IMR-90 (cell line): Measurements from ENCODE around the gene CDCA7. TPM values are rescaled to one million over a fixed set of nuclear protein-coding genes. Genes with fewer than 3 reads are reported as not detected.

Source experiments
- ATAC-seq: fragments of 200-7000 bp; cut with Tn5 transposase; 2 replicates; pipeline ENCODE4 v1.9.1; 2020; ENCODE audit warnings: low read depth, mild to moderate bottlenecking, moderate library complexity
- BruUV-seq: library from RNA; stranded (reverse); fragments of 400-500 nt; replicated peaks from 2 replicates; lab custom pipeline; 2021; lab: Mats Ljungman, UMichigan
- CTCF ChIA-PET: fragments of 300-600 bp; formaldehyde crosslinking; extraction: SDS; loops from one replicate; lab custom pipeline; 2021; ENCODE audit warnings: antibody characterized with exemption; lab: Yijun Ruan, JAX
- POLR2A ChIA-PET: fragments of 300-600 bp; sonication (Branson Sonifier 250); formaldehyde crosslinking; loops from one replicate; lab custom pipeline; 2022; ENCODE audit warnings: antibody characterized with exemption; ENCODE audit not compliant: unreplicated experiment; lab: Charles Lee
- DNase-seq: peaks from one replicate; pipeline ENCODE4 v3.0.0; 2013
- H2AFZ ChIP-seq: replicated peaks from 2 replicates; pipeline ENCODE3; 2013; ENCODE audit warnings: low read length, mild to moderate bottlenecking; ENCODE audit not compliant: poor library complexity
- H2AK5ac ChIP-seq: 2 replicates; pipeline ENCODE4 v1.6.1; 2013; ENCODE audit warnings: low read depth, low read length, inconsistent platforms
- H2AK9ac ChIP-seq: replicated peaks from 2 replicates; pipeline ENCODE3; 2013; ENCODE audit warnings: mild to moderate bottlenecking, low read depth, low read length, moderate library complexity; ENCODE audit not compliant: poor library complexity
- H2BK120ac ChIP-seq: 2 replicates; pipeline ENCODE4 v1.6.1; 2013; ENCODE audit warnings: low read depth, low read length, inconsistent platforms
- H2BK15ac ChIP-seq: 3 replicates; pipeline ENCODE4 v1.6.1; 2013; ENCODE audit warnings: low read depth, low read length, inconsistent platforms
- H2BK20ac ChIP-seq: 2 replicates; pipeline ENCODE4 v1.6.1; 2013; ENCODE audit warnings: low read depth, mild to moderate bottlenecking, inconsistent platforms, low read length, moderate library complexity
- H2BK5ac ChIP-seq: 2 replicates; pipeline ENCODE4 v1.6.1; 2013; ENCODE audit warnings: mild to moderate bottlenecking, low read depth, low read length, inconsistent platforms; ENCODE audit not compliant: poor library complexity, severe bottlenecking
- H3K14ac ChIP-seq: replicated peaks from 2 replicates; pipeline ENCODE4 v1.6.1; 2013; ENCODE audit warnings: low read depth, low read length, inconsistent platforms
- H3K18ac ChIP-seq: 2 replicates; pipeline ENCODE4 v1.6.1; 2013; ENCODE audit warnings: low read depth, low read length, control low read depth
- H3K23ac ChIP-seq: 2 replicates; pipeline ENCODE4 v1.6.1; 2013; ENCODE audit warnings: low read depth, low read length, inconsistent platforms
- H3K27ac ChIP-seq: 2 replicates; pipeline ENCODE4 v1.5.1; 2013; ENCODE audit warnings: mild to moderate bottlenecking, control low read depth, low read length; ENCODE audit not compliant: insufficient read depth
- H3K27me3 ChIP-seq: 2 replicates; pipeline ENCODE4 v1.6.1; 2013; ENCODE audit warnings: low read length; ENCODE audit not compliant: control insufficient read depth, insufficient read depth
- H3K36me3 ChIP-seq: 2 replicates; pipeline ENCODE4 v1.6.1; 2013; ENCODE audit warnings: low read length, mixed read lengths; ENCODE audit not compliant: control insufficient read depth, insufficient read depth
- H3K4ac ChIP-seq: 2 replicates; pipeline ENCODE4 v1.6.1; 2013; ENCODE audit warnings: low read depth, low read length, inconsistent platforms
- H3K4me1 ChIP-seq: 2 replicates; pipeline ENCODE4 v1.6.1; 2013; ENCODE audit warnings: low read length, mixed read lengths; ENCODE audit not compliant: control insufficient read depth, insufficient read depth
- H3K4me2 ChIP-seq: 2 replicates; pipeline ENCODE4 v1.6.1; 2013; ENCODE audit warnings: low read depth, mild to moderate bottlenecking, control low read depth, low read length, moderate library complexity
- H3K4me3 ChIP-seq: 2 replicates; pipeline ENCODE4 v1.5.1; 2013; ENCODE audit warnings: low read depth, mild to moderate bottlenecking, control low read depth, low read length, moderate library complexity; ENCODE audit not compliant: insufficient read depth
- H3K56ac ChIP-seq: 2 replicates; pipeline ENCODE4 v1.6.1; 2013; ENCODE audit warnings: low read length, inconsistent platforms; ENCODE audit not compliant: insufficient read depth; ENCODE audit errors: extremely low read depth
- H3K79me1 ChIP-seq, 2 experiments: 2 replicates each; pipeline ENCODE4 v1.6.1; 2013; ENCODE audit warnings: low read length in 2 of 2, inconsistent platforms in 1 of 2, low read depth in 1 of 2
- H3K9ac ChIP-seq: 2 replicates; pipeline ENCODE4 v1.6.1; 2013; ENCODE audit warnings: low read depth, low read length, control low read depth
- H3K9me1 ChIP-seq: 2 replicates; pipeline ENCODE4 v1.6.1; 2013; ENCODE audit warnings: low read length, inconsistent platforms; ENCODE audit not compliant: insufficient read depth
- H3K9me3 ChIP-seq: 2 replicates; pipeline ENCODE4 v1.6.1; 2013; ENCODE audit warnings: low read length; ENCODE audit not compliant: control insufficient read depth, insufficient read depth
- H4K20me1 ChIP-seq: 2 replicates; pipeline ENCODE4 v1.6.1; 2013; ENCODE audit warnings: low read length, inconsistent platforms; ENCODE audit not compliant: insufficient read depth
- H4K5ac ChIP-seq: 2 replicates; pipeline ENCODE4 v1.6.1; 2013; ENCODE audit warnings: mild to moderate bottlenecking, low read depth, low read length, control low read depth
- H4K8ac ChIP-seq, 2 experiments: 2 replicates each; pipeline ENCODE4 v1.6.1; 2013; ENCODE audit warnings: low read depth in 2 of 2, low read length in 2 of 2, control low read depth in 1 of 2, inconsistent platforms in 1 of 2
- H4K91ac ChIP-seq: 2 replicates; pipeline ENCODE4 v1.6.1; 2013; ENCODE audit warnings: low read depth, low read length, inconsistent platforms; ENCODE audit not compliant: insufficient read depth
- BHLHE40 ChIP-seq: fragments of 150-350 bp; IDR thresholded peaks from 2 replicates; pipeline ENCODE4 v1.6.1; 2016; ENCODE audit warnings: mild to moderate bottlenecking, low read depth, low read length
- ELK1 ChIP-seq: fragments of 150-350 bp; IDR thresholded peaks from 2 replicates; pipeline ENCODE4 v1.6.1; 2016; ENCODE audit warnings: low read depth, mild to moderate bottlenecking, low read length, moderate library complexity, borderline replicate concordance
- MXI1 ChIP-seq: IDR thresholded peaks from 2 replicates; pipeline ENCODE4 v1.6.1; 2012; ENCODE audit warnings: low read depth, mild to moderate bottlenecking, low read length, moderate library complexity, borderline replicate concordance
- POLR2A ChIP-seq: IDR thresholded peaks from 2 replicates; pipeline ENCODE4 v1.6.1; 2012; ENCODE audit warnings: mild to moderate bottlenecking, low read depth, low read length
- RCOR1 ChIP-seq: IDR thresholded peaks from 2 replicates; pipeline ENCODE4 v1.6.1; 2012; ENCODE audit warnings: mild to moderate bottlenecking, low read length, improper control_type of control experiment; ENCODE audit not compliant: insufficient replicate concordance
- RFX5 ChIP-seq: IDR thresholded peaks from 2 replicates; pipeline ENCODE4 v1.8.0; 2012; ENCODE audit warnings: low read depth, mild to moderate bottlenecking, low read length, moderate library complexity
- WGBS, 2 experiments: methylation state at CpG; one replicate each; pipeline versions ENCODE4 v1.1.5 to v1.1.7; 2013; ENCODE audit warnings: missing lambda C conversion rate in 2 of 2; ENCODE audit not compliant: insufficient read length in 1 of 2; ENCODE audit errors: extremely low coverage in 2 of 2; 5-methylcytosine and 5-hydroxymethylcytosine counted together
- dilution Hi-C: fragments of 300-500 bp; cut with HindIII; formaldehyde crosslinking; loops from one replicate; pipeline ENCODE4 v1.14.3; 2018; ENCODE audit warnings: low sequenced_read_pairs; ENCODE audit not compliant: unreplicated experiment
- in situ Hi-C: fragments of 300-500 bp; cut with MboI; formaldehyde crosslinking; loops from 3 replicates; pipeline ENCODE4 v1.14.3; 2019; ENCODE audit warnings: low sequenced_read_pairs, inconsistent platforms, mixed read lengths
- intact Hi-C: fragments of 100-400 bp; cut with micrococcal nuclease; formaldehyde crosslinking; loops from 2 replicates; pipeline ENCODE4 v1.10.0; 2022
- polyA plus RNA-seq, 3 experiments: library from polyadenylated mRNA; depleted of rRNA; stranded (reverse); fragments of >200 nt; gene quantifications; 2 replicates each; pipeline ENCODE4 v1.2.3, GENCODE V29; 2012; ENCODE audit warnings: low replicate concordance in 1 of 3
- total RNA-seq: library from RNA; depleted of rRNA; stranded (reverse); fragments of >200 nt; gene quantifications from 2 replicates; pipeline ENCODE4 v1.2.3, GENCODE V29; 2012

The CDCA7 gene
- total and polyA plus RNA-seq, 2 of the 4 experiments (the other 2 are of a cell fraction) = 12.0 to 18.7 TPM

- ChIA-PET CTCF (interaction anchor here (1.0 kb wide), 1 partner anchor 942 kb away, joined by 3 read pairs; no protein-coding TSS in a partner anchor), POLR2A (no interaction called here)
- H3K9me3 ChIP-seq = no peaks in the 10 kb centered on the region
- H3K4me1 ChIP-seq = no peaks in the 10 kb centered on the region
- no peaks in the 10 kb centered on the region for H3K36me3 ChIP-seq
- no CpG with 5 or more reads among the region's 4 CpGs for WGBS, 2 experiments
- no peak overlapping the region for H3K23ac ChIP-seq
- H3K56ac ChIP-seq = no peak overlapping the region
- H3K9me1 ChIP-seq = no peaks in the 10 kb centered on the region
- DNase-seq = no peak
- no peak overlapping the region for H2BK20ac ChIP-seq
- no peak overlapping the region for H3K27ac ChIP-seq
- H3K4ac ChIP-seq = no peak overlapping the region
- in situ Hi-C loops (no loop called here), dilution Hi-C loops (no loop called here), intact Hi-C loops (no loop called here)
- no peak overlapping the region for H2AFZ ChIP-seq
- no peak overlapping the region for H3K9ac ChIP-seq
- no peak overlapping the region for H2BK5ac ChIP-seq
- no peak overlapping the region for H3K18ac ChIP-seq
- H3K27me3 ChIP-seq = peaks cover 49% of the 10 kb centered on the region
- no peaks in the 10 kb centered on the region for H4K20me1 ChIP-seq
- TF ChIP-seq BHLHE40 = no peak
- no peak for TF ChIP-seq ELK1
- TF ChIP-seq RCOR1 = no peak
- TF ChIP-seq POLR2A = no peak
- TF ChIP-seq MXI1 = no peak
- no peak for TF ChIP-seq RFX5
- no peaks in the 10 kb centered on the region for H3K79me1 ChIP-seq
- no peak overlapping the region for H4K5ac ChIP-seq
- no peak overlapping the region for H3K4me2 ChIP-seq
- no peak overlapping the region for H2BK120ac ChIP-seq
- H2AK5ac ChIP-seq = no peak overlapping the region
- no peak overlapping the region for H4K91ac ChIP-seq
- H3K4me3 ChIP-seq = no peak overlapping the region
- no peak overlapping the region for H2BK15ac ChIP-seq
- H2AK9ac ChIP-seq = no peak overlapping the region
- no peak overlapping the region for H4K8ac ChIP-seq
- no peak for ATAC-seq
- no TSS peak for BruUV-seq
- H3K14ac ChIP-seq = no peak overlapping the region
Measured at GRCh38 chr2:173399229-173399628, 44.6 kb downstream of the CDCA7 start.
